Measurements from ENCODE around the gene QPCT.
A peak's percentile ranks its signal among the peaks of the same experiment; 100 is the strongest.
"Not testable (repeated sequence)": the region's sequence is repeated elsewhere in the genome, so short reads cannot be mapped to it uniquely, and the experiment has no call there.

QPCT gene

GRCh38 chr2:37379881-37380296, 35.5 kb downstream of the QPCT start:
- DNase-seq, result no peak
- intact Hi-C loops (cut with DNase I), result no loop called here

- intact Hi-C loops (cut with DNase I); DNase-seq: not testable (repeated sequence)
Observed at GRCh38 chr2:37380787-37381186, 36.4 kb downstream of the QPCT start.

- DNase-seq; intact Hi-C loops (cut with DNase I): not testable (repeated sequence)
Observed at GRCh38 chr2:37384261-37384660, 39.8 kb downstream of the QPCT start.

- DNase-seq, result no peak
- intact Hi-C loops (cut with DNase I), result no loop called here
Observed at GRCh38 chr2:37387148-37387835, 42.9 kb downstream of the QPCT start.

GRCh38 chr2:37388074-37388473, 43.6 kb downstream of the QPCT start:
- intact Hi-C loops (cut with DNase I), result no loop called here

GRCh38 chr2:37389395-37389794, 45.0 kb downstream of the QPCT start:
- no peak for DNase-seq
- intact Hi-C loops (cut with DNase I), result no loop called here

More at GRCh38 chr2:37388074-37388473, 43.6 kb downstream of the QPCT start:
- no peak for DNase-seq

GRCh38 chr2:37389989-37390765, 45.7 kb downstream of the QPCT start:
- intact Hi-C loops (cut with DNase I), result no loop called here

GRCh38 chr2:37390777-37391176, 46.3 kb downstream of the QPCT start:
- intact Hi-C loops (cut with DNase I), result no loop called here
- no peak for DNase-seq

More at GRCh38 chr2:37389989-37390765, 45.7 kb downstream of the QPCT start:
- DNase-seq, result peak in 34 of 42 donors; percentile 13 to 86 (median 48)

GRCh38 chr2:37391711-37392110, 47.3 kb downstream of the QPCT start:
- intact Hi-C loops (cut with DNase I), result no loop called here
- no peak for DNase-seq

- intact Hi-C loops (cut with DNase I), result no loop called here
- DNase-seq, result no peak
Observed at GRCh38 chr2:37392428-37392827, 48.0 kb downstream of the QPCT start.

GRCh38 chr2:37394263-37394662, 49.8 kb downstream of the QPCT start:
- intact Hi-C loops (cut with DNase I), result no loop called here
- DNase-seq, result no peak

GRCh38 chr2:37394796-37395555, 50.5 kb downstream of the QPCT start:
- DNase-seq, result no peak
- intact Hi-C loops (cut with DNase I), result loop anchor here (5.0 kb wide), 1 partner anchor 437 kb away; no protein-coding TSS in a partner anchor

GRCh38 chr2:37396890-37397565, 52.6 kb downstream of the QPCT start:
- intact Hi-C loops (cut with DNase I), result loop anchor here (5.0 kb wide), 1 partner anchor 435 kb away; no protein-coding TSS in a partner anchor
- DNase-seq, result no peak

GRCh38 chr2:37398990-37399389, 54.6 kb downstream of the QPCT start:
- no peak for DNase-seq
- intact Hi-C loops (cut with DNase I), result loop anchor here (5.0 kb wide), 1 partner anchor 433 kb away; no protein-coding TSS in a partner anchor

GRCh38 chr2:37400041-37400440, 55.6 kb downstream of the QPCT start:
- intact Hi-C loops (cut with DNase I), result no loop called here
- DNase-seq, result no peak

- no peak for DNase-seq
- intact Hi-C loops (cut with DNase I), result no loop called here
Observed at GRCh38 chr2:37402636-37403035, 58.2 kb downstream of the QPCT start.

GRCh38 chr2:37405781-37406180, 61.4 kb downstream of the QPCT start:
- intact Hi-C loops (cut with DNase I), result no loop called here
- DNase-seq, result no peak

GRCh38 chr2:37412231-37412630, 67.8 kb downstream of the QPCT start:
- DNase-seq, result no peak
- intact Hi-C loops (cut with DNase I), result loop anchor here (5.0 kb wide), 1 partner anchor 420 kb away; no protein-coding TSS in a partner anchor

- intact Hi-C loops (cut with DNase I), result loop anchor here (5.0 kb wide), 1 partner anchor 418 kb away; no protein-coding TSS in a partner anchor
Observed at GRCh38 chr2:37413911-37414469, 69.6 kb downstream of the QPCT start.

More at GRCh38 chr2:37413911-37414469, 69.6 kb downstream of the QPCT start:
- not testable (repeated sequence) for DNase-seq
